GM23248 (cell line): ENCODE results near the gene CHPT1. TPM values are rescaled to one million over a fixed set of nuclear protein-coding genes. Genes with fewer than 3 reads are reported as not detected.

Experiments used
- DNase-seq: peaks from one replicate; pipeline ENCODE4 v3.0.0-alpha.2; 2015
- H2AFZ ChIP-seq: fragments of 200-600 bp; sonication (generic); 2 replicates; pipeline ENCODE4 v1.6.1; 2016; ENCODE audit warnings: antibody characterized with exemption
- H3F3A ChIP-seq: fragments of 200-600 bp; sonication (generic); 2 replicates; pipeline ENCODE4 v1.6.1; 2016; ENCODE audit warnings: mild to moderate bottlenecking, antibody characterized with exemption, mixed run types; ENCODE audit not compliant: insufficient read depth
- H3K27ac ChIP-seq: fragments of 200-600 bp; sonication (generic); 2 replicates; pipeline ENCODE4 v1.5.1; 2016; ENCODE audit warnings: mild to moderate bottlenecking
- H3K27me3 ChIP-seq: fragments of 200-600 bp; sonication (generic); replicated peaks from 2 replicates; pipeline ENCODE4 v1.6.1; 2016; ENCODE audit warnings: mild to moderate bottlenecking; ENCODE audit not compliant: insufficient read depth
- H3K36me3 ChIP-seq: fragments of 200-600 bp; sonication (generic); 2 replicates; pipeline ENCODE4 v1.6.1; 2016; ENCODE audit warnings: low read depth, mild to moderate bottlenecking
- H3K4me1 ChIP-seq: fragments of 200-600 bp; sonication (generic); 2 replicates; pipeline ENCODE4 v1.6.1; 2016; ENCODE audit warnings: mild to moderate bottlenecking; ENCODE audit not compliant: insufficient read depth
- H3K4me2 ChIP-seq: fragments of 200-600 bp; sonication (generic); one replicate; pipeline ENCODE4 v1.6.1; 2016; ENCODE audit warnings: mild to moderate bottlenecking; ENCODE audit not compliant: unreplicated experiment
- H3K4me3 ChIP-seq: fragments of 200-600 bp; sonication (generic); 2 replicates; pipeline ENCODE4 v1.5.1; 2016; ENCODE audit warnings: mild to moderate bottlenecking
- H3K79me2 ChIP-seq: fragments of 200-600 bp; sonication (generic); 2 replicates; pipeline ENCODE4 v1.6.1; 2016; ENCODE audit warnings: mild to moderate bottlenecking; ENCODE audit not compliant: insufficient read depth
- H3K9ac ChIP-seq: fragments of 200-600 bp; sonication (generic); 2 replicates; pipeline ENCODE4 v1.6.1; 2016; ENCODE audit warnings: mild to moderate bottlenecking
- H3K9me2 ChIP-seq: fragments of 200-600 bp; sonication (generic); 2 replicates; pipeline ENCODE4 v1.6.1; 2016; ENCODE audit warnings: mixed run types, mild to moderate bottlenecking, moderate library complexity; ENCODE audit not compliant: insufficient read depth
- H3K9me3 ChIP-seq: fragments of 200-600 bp; sonication (generic); one replicate; pipeline ENCODE4 v1.6.1; 2017; ENCODE audit warnings: low read depth
- H4K20me1 ChIP-seq: fragments of 200-600 bp; sonication (generic); 2 replicates; pipeline ENCODE4 v1.6.0; 2016; ENCODE audit not compliant: insufficient read depth
- EZH2 ChIP-seq: fragments of 200-600 bp; sonication (generic); IDR thresholded peaks from 2 replicates; pipeline ENCODE4 v1.6.1; 2018; ENCODE audit warnings: antibody characterized with exemption, mild to moderate bottlenecking; ENCODE audit not compliant: insufficient read depth, poor library complexity, severe bottlenecking
- EZH2phosphoT487 ChIP-seq: fragments of 200-600 bp; sonication (generic); IDR thresholded peaks from 2 replicates; pipeline ENCODE4 v1.6.1; 2018; ENCODE audit warnings: antibody characterized with exemption, moderate library complexity, mild to moderate bottlenecking, low read depth; ENCODE audit not compliant: insufficient read depth
- WGBS, 2 experiments: methylation state at CpG; one replicate each; pipeline ENCODE4 v1.1.6; 2015 to 2017; ENCODE audit warnings: low lambda C conversion rate in 2 of 2, low coverage in 1 of 2; ENCODE audit errors: missing lambda C conversion rate in 2 of 2; 5-methylcytosine and 5-hydroxymethylcytosine counted together
- in situ Hi-C: fragments of 300-500 bp; cut with MboI; formaldehyde crosslinking; loops from 2 replicates; pipeline ENCODE4 v1.15.0; 2020
- polyA plus RNA-seq: library from polyadenylated mRNA; unstranded; fragments of >200 nt; fragmentation: Nextera tagmentation; extraction: Ambion mirVana; gene quantifications from 2 replicates; pipeline ENCODE4 v1.2.1, GENCODE V29; 2016
- total RNA-seq: library from RNA; depleted of rRNA; stranded (reverse); fragments of >200 nt; shearing (Covaris generic); gene quantifications from 2 replicates; pipeline ENCODE4 v1.2.3, GENCODE V29; 2014

The CHPT1 gene
- total and polyA plus RNA-seq, 2 experiments from 2014 or later, result 32.6 to 35.4 TPM

DNA sequence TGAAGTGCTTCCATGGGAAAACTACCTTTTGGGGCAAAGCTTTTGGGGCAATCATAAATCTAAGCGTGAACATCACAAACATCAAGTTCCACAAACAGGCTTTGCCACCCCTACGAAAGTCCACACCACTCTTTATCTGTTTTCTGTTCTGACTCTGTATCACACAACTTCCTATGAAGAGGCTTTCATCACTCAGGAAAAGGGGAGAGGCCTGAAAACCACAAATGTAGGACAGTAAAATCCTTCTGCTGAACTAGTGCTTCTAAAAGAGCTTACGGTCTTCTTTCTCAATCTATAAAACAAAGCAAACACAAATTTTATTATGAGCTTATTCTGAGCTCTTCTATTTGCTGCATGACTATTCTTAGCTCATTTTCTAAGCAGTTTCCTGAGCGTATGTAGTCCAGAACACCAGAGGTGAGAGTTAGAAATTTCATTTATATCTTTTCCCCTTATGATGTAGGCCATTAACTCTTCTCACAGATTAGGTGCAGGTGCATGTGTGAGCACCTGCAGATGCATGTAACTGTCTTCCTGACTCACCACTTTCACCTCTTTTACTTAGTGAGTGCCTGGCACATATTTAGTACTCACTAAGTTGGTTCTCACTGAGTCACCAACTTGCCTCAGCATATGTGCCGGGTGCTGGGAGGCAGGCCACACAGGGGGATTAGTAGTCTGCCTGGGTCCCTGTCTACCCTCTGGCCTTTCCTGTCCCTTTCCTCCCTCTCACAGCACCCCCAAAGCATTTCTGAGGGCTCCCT is 74.8 kb downstream of the CHPT1 start:
- no peaks in the 10 kb centered on the region for H3K4me1 ChIP-seq
- no peaks in the 10 kb centered on the region for H3K79me2 ChIP-seq
- in situ Hi-C loops, result no loop called here
- no peak overlapping the region for H3K9ac ChIP-seq
- no peaks in the 10 kb centered on the region for H3F3A ChIP-seq
- H3K4me2 ChIP-seq, result no peak overlapping the region
- no peak for TF ChIP-seq EZH2phosphoT487
- no peak for TF ChIP-seq EZH2
- 86 to 87% methylated on average over 5 of the region's 5 CpGs for WGBS, 2 experiments
- H2AFZ ChIP-seq, result no peak overlapping the region
- peaks cover 5% of the 10 kb centered on the region; the same call in 1 of the 2 replicates for H3K36me3 ChIP-seq
- H3K27ac ChIP-seq, result no peak overlapping the region
- H4K20me1 ChIP-seq, result no peaks in the 10 kb centered on the region
- no peaks in the 10 kb centered on the region for H3K9me3 ChIP-seq
- no peak for DNase-seq
- H3K4me3 ChIP-seq, result no peak overlapping the region
- H3K9me2 ChIP-seq, result no peaks in the 10 kb centered on the region
- no peaks in the 10 kb centered on the region for H3K27me3 ChIP-seq

DNA sequence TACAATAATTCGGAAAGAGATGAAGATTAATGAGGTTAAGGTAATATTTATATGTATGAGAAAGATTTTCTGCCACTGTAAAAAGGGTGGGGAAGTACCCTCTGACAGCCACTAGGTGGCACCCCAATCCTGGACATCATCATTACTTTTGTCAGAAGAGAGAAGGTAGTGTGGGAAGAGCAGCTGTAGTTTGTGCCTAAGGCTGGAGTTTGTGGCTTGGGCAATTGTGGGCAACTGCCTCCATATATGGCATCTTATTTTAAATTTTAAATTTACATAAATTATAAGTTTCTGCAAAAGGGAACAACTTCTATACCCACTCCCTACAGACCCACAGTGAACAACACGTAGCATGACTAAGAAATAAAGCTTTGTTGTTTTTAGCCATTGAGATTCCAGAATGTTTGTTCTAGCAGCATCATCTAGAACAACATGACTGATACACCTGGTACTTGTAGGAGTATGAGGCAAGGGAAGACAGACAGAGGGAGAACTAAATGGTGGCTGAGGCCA is 76.3 kb downstream of the CHPT1 start:
- Histone ChIP-seq H3K9ac (no peak overlapping the region), H3K27me3 (no peaks in the 10 kb centered on the region), H4K20me1 (no peaks in the 10 kb centered on the region), H3K4me1 (no peaks in the 10 kb centered on the region), H3K79me2 (no peaks in the 10 kb centered on the region), H3F3A (no peaks in the 10 kb centered on the region), H3K4me2 (no peak overlapping the region), H3K9me3 (no peaks in the 10 kb centered on the region), H3K36me3 (no peaks in the 10 kb centered on the region; the same call in 1 of the 2 replicates), H3K4me3 (no peak overlapping the region), H2AFZ (no peak overlapping the region), H3K9me2 (no peaks in the 10 kb centered on the region), H3K27ac (no peak overlapping the region)
- 41% methylated on average over 2 of the region's 2 CpGs for WGBS, 2 experiments
- TF ChIP-seq EZH2 (no peak), EZH2phosphoT487 (no peak)
- in situ Hi-C loops, result no loop called here
- peak; percentile 72 for DNase-seq

DNA sequence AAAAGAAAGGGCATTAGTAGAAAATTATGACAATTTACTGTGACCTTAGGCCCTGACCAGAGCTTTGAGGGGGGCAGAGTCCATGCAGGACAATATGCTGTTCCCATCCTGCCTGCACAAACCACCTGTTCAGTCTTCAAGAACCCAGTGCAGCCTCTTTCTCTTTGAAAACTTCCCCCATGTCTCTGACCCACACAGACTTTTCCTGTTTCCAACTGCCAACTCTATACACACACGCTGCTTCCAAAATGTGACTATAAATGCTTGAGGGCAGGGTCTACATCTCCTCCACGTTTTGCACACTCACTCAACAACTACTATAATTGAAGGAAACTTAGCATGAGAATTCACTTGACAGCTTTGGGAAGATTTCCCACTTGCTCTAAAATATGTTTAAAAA is 78.4 kb downstream of the CHPT1 start:
- no peak for TF ChIP-seq EZH2phosphoT487
- TF ChIP-seq EZH2, result no peak
- Histone ChIP-seq H3F3A (no peaks in the 10 kb centered on the region), H3K4me1 (no peaks in the 10 kb centered on the region), H3K4me3 (no peak overlapping the region), H3K27me3 (no peaks in the 10 kb centered on the region), H3K4me2 (no peak overlapping the region), H3K36me3 (no peaks in the 10 kb centered on the region; the same call in 1 of the 2 replicates), H3K9me3 (no peaks in the 10 kb centered on the region), H4K20me1 (no peaks in the 10 kb centered on the region), H3K27ac (no peak overlapping the region), H2AFZ (no peak overlapping the region), H3K79me2 (no peaks in the 10 kb centered on the region), H3K9ac (no peak overlapping the region), H3K9me2 (no peaks in the 10 kb centered on the region)
- in situ Hi-C loops, result loop anchor here (5.0 kb wide), 1 partner anchor 56 kb away; the partner anchor contains the start of gene GNPTAB
- no peak for DNase-seq
- 64 to 75% methylated on average over 2 of the region's 2 CpGs for WGBS, 2 experiments

DNA sequence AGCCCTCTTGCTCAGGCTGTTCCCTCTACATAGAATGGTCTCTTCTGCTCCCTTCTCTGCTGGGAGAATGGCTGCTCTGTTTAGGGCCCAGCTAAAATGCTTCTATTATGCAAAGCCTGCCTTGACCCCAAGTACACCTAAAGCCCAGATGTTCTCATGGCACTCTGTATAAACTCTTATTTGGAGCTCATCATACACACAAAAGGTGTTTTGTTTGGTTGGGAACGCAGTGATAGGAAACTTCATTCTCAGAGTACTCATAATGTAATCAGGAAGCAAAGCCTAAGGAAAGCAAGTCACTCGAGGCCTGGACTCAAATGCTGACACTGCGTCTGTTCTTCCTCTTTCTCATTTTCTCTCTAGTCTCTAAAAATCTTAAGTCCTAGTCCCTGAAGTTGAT is 80.0 kb downstream of the CHPT1 start:
- TF ChIP-seq EZH2phosphoT487 (no peak), EZH2 (no peak)
- in situ Hi-C loops, result loop anchor here (5.0 kb wide), 1 partner anchor 55 kb away; the partner anchor contains the start of gene GNPTAB

More for the DNA sequence above, 80.0 kb downstream of the CHPT1 start:
- Histone ChIP-seq H3K9me2 (no peaks in the 10 kb centered on the region), H3K9me3 (no peaks in the 10 kb centered on the region), H3K4me2 (no peak overlapping the region), H3K4me1 (peaks cover 8% of the 10 kb centered on the region), H3K36me3 (no peaks in the 10 kb centered on the region; the same call in 1 of the 2 replicates), H3K79me2 (no peaks in the 10 kb centered on the region), H2AFZ (no peak overlapping the region), H4K20me1 (no peaks in the 10 kb centered on the region), H3K4me3 (no peak overlapping the region), H3K27me3 (no peaks in the 10 kb centered on the region), H3F3A (peaks cover 11% of the 10 kb centered on the region), H3K27ac (no peak overlapping the region), H3K9ac (no peak overlapping the region)
- 94 to 96% methylated on average over 3 of the region's 3 CpGs for WGBS, 2 experiments
- DNase-seq, result no peak
